NCI-H1694 treated with DMSO at 0.1 percent for 48 hours (cell line): ENCODE measurements around the gene CRHBP.

Experiments used
- DNase-seq: peaks from one replicate; lab custom pipeline; 2025; lab: John Stamatoyannopoulos, UW

CRHBP gene

GRCh38 chr5:77015938-77016569 is 63.2 kb downstream of the CRHBP start:
- no peak for DNase-seq

GRCh38 chr5:77016962-77017361 is 64.1 kb downstream of the CRHBP start:
- DNase-seq: no peak

- no peak for DNase-seq
These were observed 64.8 kb downstream of the CRHBP start for GRCh38 chr5:77017668-77018067.
